Measurements from ENCODE around the gene UPK3A. TPM values are rescaled to one million over a fixed set of nuclear protein-coding genes. Genes with fewer than 3 reads are reported as not detected.

Gene UPK3A
- total and polyA plus RNA-seq, 2 of the 13 experiments (the other 11 are each of a cell fraction or from before 2014, with no cell fraction given): 10.5 to 13.8 TPM

DNA sequence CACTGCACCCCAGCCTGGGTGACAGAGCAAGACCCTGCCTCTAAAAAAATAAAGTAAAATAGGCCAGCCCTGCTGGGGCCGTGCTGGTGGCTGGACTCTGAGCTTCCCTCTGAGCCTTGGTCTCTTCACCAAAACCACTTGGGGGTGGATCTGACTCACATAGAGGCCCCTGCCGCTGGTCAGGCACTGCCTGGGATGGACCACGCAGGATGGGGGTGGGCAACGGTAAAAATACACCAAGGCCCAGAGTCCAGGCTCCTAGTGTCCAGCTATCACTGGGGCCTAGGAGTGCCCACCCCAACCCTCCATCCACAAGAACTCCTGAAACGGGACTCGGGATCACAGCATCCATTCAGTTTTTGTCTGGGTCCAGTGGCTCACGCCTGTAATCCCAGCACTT lies 12.3 kb upstream of the UPK3A start (continued):
- TF ChIP-seq, protein P1, sequence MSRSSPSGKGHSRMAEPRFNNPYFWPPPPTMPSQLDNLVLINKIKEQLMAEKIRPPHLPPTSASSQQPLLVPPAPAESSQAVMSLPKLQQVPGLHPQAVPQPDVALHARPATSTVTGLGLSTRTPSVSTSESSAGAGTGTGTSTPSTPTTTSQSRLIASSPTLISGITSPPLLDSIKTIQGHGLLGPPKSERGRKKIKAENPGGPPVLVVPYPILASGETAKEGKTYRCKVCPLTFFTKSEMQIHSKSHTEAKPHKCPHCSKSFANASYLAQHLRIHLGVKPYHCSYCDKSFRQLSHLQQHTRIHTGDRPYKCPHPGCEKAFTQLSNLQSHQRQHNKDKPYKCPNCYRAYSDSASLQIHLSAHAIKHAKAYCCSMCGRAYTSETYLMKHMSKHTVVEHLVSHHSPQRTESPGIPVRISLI (CRISPR knock-in tag; IDR thresholded peaks at IDR 0.05; ENCODE audit: borderline replicate concordance): peak; percentile 49
- TF ChIP-seq ZNF282 (IDR thresholded peaks at IDR 0.05; ENCODE audit: partially characterized antibody) (no peak), ZNF121 (CRISPR knock-in tag; IDR thresholded peaks at IDR 0.05) (no peak), ZNF746 (CRISPR knock-in tag; IDR thresholded peaks at IDR 0.05) (no peak), DNMT3B (CRISPR knock-in tag; conservative IDR thresholded peaks at IDR 0.05) (no peak), ELF4 (CRISPR knock-in tag; IDR thresholded peaks at IDR 0.05; ENCODE audit: borderline replicate concordance) (no peak), SP140L (CRISPR knock-in tag; IDR thresholded peaks at IDR 0.05; ENCODE audit: borderline replicate concordance) (no peak), HNRNPUL1 (IDR thresholded peaks at IDR 0.05; ENCODE audit: low read depth, low read length) (no peak), ZSCAN21 (CRISPR knock-in tag; IDR thresholded peaks at IDR 0.05; ENCODE audit: borderline replicate concordance) (no peak), ZNF781 (CRISPR knock-in tag; IDR thresholded peaks at IDR 0.05; ENCODE audit: borderline replicate concordance, not compliant biosample characterization) (no peak), SP4 (CRISPR knock-in tag; IDR thresholded peaks at IDR 0.05) (no peak; the same call in 1 of the 2 replicates), ZNF329 (CRISPR knock-in tag; IDR thresholded peaks at IDR 0.05; ENCODE audit: low read depth) (no peak), KLF13 (CRISPR knock-in tag; IDR thresholded peaks at IDR 0.05) (no peak), ZNF343 (CRISPR knock-in tag; IDR thresholded peaks at IDR 0.05) (no peak), MAFF (IDR thresholded peaks at IDR 0.05; ENCODE audit: low read depth, low read length) (no peak), ZNF768 (CRISPR knock-in tag; IDR thresholded peaks at IDR 0.05) (no peak)
- TF ChIP-seq, protein P2, sequence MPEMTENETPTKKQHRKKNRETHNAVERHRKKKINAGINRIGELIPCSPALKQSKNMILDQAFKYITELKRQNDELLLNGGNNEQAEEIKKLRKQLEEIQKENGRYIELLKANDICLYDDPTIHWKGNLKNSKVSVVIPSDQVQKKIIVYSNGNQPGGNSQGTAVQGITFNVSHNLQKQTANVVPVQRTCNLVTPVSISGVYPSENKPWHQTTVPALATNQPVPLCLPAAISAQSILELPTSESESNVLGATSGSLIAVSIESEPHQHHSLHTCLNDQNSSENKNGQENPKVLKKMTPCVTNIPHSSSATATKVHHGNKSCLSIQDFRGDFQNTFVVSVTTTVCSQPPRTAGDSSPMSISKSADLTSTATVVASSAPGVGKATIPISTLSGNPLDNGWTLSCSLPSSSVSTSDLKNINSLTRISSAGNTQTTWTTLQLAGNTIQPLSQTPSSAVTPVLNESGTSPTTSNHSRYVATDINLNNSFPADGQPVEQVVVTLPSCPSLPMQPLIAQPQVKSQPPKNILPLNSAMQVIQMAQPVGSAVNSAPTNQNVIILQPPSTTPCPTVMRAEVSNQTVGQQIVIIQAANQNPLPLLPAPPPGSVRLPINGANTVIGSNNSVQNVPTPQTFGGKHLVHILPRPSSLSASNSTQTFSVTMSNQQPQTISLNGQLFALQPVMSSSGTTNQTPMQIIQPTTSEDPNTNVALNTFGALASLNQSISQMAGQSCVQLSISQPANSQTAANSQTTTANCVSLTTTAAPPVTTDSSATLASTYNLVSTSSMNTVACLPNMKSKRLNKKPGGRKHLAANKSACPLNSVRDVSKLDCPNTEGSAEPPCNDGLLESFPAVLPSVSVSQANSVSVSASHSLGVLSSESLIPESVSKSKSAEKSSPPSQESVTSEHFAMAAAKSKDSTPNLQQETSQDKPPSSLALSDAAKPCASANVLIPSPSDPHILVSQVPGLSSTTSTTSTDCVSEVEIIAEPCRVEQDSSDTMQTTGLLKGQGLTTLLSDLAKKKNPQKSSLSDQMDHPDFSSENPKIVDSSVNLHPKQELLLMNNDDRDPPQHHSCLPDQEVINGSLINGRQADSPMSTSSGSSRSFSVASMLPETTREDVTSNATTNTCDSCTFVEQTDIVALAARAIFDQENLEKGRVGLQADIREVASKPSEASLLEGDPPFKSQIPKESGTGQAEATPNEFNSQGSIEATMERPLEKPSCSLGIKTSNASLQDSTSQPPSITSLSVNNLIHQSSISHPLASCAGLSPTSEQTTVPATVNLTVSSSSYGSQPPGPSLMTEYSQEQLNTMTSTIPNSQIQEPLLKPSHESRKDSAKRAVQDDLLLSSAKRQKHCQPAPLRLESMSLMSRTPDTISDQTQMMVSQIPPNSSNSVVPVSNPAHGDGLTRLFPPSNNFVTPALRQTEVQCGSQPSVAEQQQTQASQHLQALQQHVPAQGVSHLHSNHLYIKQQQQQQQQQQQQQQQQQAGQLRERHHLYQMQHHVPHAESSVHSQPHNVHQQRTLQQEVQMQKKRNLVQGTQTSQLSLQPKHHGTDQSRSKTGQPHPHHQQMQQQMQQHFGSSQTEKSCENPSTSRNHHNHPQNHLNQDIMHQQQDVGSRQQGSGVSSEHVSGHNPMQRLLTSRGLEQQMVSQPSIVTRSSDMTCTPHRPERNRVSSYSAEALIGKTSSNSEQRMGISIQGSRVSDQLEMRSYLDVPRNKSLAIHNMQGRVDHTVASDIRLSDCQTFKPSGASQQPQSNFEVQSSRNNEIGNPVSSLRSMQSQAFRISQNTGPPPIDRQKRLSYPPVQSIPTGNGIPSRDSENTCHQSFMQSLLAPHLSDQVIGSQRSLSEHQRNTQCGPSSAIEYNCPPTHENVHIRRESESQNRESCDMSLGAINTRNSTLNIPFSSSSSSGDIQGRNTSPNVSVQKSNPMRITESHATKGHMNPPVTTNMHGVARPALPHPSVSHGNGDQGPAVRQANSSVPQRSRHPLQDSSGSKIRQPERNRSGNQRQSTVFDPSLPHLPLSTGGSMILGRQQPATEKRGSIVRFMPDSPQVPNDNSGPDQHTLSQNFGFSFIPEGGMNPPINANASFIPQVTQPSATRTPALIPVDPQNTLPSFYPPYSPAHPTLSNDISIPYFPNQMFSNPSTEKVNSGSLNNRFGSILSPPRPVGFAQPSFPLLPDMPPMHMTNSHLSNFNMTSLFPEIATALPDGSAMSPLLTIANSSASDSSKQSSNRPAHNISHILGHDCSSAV (CRISPR knock-in tag; IDR thresholded peaks at IDR 0.05; ENCODE audit: borderline replicate concordance): no peak
- TF ChIP-seq, protein P3, sequence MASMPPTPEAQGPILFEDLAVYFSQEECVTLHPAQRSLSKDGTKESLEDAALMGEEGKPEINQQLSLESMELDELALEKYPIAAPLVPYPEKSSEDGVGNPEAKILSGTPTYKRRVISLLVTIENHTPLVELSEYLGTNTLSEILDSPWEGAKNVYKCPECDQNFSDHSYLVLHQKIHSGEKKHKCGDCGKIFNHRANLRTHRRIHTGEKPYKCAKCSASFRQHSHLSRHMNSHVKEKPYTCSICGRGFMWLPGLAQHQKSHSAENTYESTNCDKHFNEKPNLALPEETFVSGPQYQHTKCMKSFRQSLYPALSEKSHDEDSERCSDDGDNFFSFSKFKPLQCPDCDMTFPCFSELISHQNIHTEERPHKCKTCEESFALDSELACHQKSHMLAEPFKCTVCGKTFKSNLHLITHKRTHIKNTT (CRISPR knock-in tag; IDR thresholded peaks at IDR 0.05): no peak
- TF ChIP-seq, protein P4, sequence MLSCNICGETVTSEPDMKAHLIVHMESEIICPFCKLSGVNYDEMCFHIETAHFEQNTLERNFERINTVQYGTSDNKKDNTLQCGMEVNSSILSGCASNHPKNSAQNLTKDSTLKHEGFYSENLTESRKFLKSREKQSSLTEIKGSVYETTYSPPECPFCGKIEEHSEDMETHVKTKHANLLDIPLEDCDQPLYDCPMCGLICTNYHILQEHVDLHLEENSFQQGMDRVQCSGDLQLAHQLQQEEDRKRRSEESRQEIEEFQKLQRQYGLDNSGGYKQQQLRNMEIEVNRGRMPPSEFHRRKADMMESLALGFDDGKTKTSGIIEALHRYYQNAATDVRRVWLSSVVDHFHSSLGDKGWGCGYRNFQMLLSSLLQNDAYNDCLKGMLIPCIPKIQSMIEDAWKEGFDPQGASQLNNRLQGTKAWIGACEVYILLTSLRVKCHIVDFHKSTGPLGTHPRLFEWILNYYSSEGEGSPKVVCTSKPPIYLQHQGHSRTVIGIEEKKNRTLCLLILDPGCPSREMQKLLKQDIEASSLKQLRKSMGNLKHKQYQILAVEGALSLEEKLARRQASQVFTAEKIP (CRISPR knock-in tag; IDR thresholded peaks at IDR 0.05; ENCODE audit: borderline replicate concordance): no peak
